NCI-H146 treated with DMSO at 0.1 percent for 48 hours (cell line): ENCODE results near the gene CST9L.

ENCODE experiments used
- DNase-seq: peaks from one replicate; lab custom pipeline; 2025; ENCODE audit not compliant: unreplicated experiment; lab: John Stamatoyannopoulos, UW

Gene CST9L

DNA sequence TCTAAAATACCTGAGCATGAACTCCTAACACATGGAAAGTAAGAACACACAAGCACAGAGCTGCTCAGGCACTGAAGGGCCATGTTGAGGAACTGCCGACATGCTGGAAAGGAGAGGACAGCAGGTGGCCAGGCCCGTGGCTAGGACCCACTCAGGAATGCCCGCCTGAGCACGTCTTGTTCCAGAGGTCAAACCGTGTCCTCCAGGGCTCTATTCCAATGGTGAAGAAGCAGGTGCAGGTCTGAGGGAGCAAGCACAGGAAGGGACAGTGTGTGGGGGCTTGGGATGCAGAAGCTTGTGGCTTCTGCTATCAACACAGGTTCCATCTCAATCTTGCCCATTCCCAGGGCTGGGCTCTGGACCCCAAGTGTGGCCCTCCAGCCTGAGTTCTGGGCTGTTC lies 20.7 kb downstream of the CST9L start:
- no peak for DNase-seq

DNA sequence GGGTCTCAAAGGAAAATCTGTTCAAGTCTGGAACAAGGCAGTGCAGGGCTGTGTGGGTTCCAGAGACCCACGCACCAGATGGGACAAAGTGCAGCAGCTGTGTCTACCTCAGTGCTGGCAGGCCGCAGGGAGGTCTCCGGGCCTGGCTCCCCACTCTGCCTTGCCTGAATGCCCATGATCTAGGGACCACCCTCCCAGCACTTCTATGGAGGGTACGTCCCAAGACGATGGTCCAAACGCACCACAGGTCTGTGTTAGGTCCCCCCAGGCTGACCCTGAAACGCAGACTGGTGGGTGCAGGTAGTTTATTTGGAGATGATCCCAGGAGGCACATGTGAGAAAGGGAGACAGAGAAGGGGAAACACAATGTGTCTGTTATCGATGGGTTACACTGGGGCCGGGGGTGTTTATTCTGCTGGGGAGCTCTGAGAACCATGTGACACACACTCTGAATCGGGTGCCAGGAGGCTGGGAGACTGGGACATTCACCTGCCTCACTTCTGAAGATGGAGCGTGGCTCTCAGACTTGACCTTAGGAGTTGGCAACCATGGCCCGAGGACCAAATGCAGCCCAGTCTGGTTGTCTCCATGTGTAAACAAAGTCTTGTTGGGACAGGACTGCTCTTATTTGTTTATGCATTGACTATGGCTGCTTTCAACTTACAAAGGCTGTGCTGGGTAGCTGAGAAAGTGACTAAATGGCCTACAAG lies 21.7 kb downstream of the CST9L start:
- DNase-seq, result no peak

DNA sequence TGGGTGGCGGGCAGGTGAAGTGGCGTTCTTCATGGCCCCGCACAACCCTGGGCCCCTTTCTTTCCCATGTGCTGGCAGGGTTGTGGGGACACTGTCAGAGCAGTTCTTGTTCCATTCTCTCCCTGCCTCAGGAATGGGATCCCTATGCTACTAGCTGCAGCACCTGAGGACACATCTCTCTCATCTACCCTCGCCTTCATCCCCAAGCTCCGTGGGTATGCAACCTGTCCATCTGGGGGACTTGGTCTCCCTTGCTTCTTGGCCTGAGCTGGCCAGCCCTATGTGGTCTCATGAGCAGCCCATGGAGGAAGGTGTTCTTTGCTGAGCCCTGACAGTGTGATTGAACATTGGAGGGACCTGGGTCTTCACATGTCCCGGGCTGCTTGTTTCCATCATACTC lies 24.2 kb downstream of the CST9L start:
- DNase-seq, result no peak

DNA sequence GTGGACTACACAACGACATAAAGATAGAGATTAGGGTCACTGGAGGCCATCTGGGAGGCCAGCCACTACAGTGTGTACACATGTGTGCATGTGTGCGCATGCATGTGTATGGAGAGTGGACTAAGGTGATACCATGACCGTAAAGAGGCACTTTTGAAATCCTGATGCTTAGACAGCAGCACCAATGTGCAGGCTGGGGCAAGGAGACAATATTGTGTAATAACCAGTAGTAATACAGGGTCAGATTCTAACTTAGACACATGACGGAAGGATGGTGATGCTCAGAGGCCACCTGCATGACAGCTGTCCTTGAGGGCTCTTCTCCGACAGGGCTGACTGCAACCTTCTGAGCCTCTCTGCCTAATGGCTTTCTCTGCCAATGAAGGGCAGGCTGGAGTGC lies 25.5 kb downstream of the CST9L start:
- DNase-seq, result no peak

DNA sequence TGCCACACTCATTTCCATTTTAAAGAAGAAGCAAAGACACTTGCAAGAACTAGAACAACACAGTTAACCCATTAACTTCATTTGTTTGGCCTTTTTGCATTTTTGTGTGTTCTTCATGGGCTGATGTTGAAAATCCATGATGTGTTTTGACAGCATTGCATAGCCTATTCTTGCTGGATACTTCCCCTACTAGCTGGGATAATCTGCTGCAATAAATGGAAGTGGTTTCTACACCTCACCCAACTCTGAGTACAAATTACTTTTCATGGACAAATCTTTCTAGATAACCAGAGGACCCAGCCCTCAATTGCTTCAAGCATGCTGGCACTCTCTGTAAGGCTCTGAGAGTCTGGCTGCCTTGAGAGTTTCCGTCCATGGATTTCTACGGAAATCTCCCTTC lies 26.5 kb downstream of the CST9L start:
- DNase-seq, result no peak

DNA sequence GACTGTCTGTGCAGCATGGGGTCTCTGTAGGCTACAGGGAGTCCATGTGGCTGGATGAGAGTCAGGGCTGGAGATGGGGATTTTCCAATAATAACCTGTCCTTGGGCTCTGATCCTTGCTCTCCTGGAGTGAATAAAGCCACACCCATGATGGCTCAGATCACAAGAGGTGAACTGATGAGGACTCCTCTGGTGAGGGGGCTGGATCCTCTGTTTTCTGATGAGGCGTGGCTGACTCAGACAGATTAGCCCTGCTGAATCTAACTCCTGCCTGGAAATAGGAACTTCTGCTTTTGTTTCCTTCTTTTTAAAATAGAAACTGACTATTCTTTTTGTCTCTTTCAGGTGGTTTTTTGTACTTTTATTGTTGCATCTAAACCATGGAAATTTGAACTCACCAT lies 27.0 kb downstream of the CST9L start:
- DNase-seq, result no peak

DNA sequence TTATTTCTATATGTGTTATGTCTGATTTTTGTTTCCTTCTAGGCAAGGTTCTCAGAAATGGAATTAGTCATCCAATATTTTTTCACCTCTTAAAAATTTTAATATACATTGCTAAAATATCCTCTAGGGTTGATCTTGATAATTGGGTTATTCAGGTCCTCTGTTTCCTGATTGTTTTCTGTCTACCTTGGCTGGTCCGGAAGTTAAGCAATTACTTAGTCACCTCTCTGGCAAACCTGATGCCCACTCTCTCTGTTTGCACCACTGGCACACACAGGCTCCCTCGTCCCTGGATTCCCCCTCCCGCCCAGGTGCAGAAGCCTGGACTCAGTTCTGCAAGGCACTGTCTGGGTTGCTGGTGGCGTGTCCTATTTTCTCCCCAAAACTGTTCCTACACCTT lies 27.7 kb downstream of the CST9L start:
- no peak for DNase-seq

DNA sequence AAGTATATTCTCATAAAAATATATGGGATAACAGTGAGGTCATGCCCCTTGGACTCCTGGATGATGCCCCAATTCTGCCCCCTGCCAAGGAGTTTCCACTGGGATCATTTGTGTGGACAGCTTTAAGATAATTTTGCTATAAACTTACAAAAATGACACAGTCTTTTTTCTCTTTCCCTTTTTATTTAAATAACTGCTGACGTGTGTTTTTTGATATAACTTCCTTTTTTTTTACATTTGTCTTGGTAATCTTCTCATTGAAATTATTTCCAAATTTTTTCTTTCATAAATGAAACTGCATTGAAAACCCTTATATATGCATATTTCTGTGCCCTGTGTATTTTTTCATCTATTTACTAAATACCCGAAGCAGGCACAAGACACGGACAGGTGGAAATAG lies 31.3 kb downstream of the CST9L start:
- no peak for DNase-seq

DNA sequence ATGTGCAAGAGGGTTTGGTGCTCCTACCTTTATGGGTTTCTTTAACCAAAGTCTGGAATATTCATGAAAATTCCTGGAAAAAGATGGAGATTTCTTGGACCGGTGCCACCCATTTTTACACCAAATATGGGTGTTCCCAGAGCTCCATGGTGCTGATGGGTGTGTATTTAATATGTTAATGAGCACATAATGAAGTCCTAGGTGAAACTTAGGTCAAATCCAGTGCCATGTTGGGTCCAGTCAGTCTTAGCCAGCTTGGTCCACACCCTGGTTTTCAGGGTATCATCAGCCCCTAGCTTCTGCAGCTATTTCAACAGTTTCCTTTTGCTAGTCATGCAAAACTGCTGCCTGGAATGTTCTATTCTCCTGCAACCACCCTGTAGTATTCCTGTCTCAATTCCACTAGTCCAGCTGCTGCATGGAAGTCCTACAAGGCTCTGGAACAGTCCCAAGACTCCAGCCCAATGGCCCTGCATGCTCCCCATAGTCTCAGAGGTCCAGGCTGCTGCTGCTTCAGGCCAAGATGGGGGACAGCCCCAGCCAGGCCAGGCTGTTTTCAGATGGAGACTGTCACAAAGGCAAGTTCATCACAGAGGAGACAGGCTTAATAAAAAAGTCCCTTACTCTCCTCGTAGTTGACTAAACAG lies 31.8 kb downstream of the CST9L start:
- DNase-seq, result no peak

DNA sequence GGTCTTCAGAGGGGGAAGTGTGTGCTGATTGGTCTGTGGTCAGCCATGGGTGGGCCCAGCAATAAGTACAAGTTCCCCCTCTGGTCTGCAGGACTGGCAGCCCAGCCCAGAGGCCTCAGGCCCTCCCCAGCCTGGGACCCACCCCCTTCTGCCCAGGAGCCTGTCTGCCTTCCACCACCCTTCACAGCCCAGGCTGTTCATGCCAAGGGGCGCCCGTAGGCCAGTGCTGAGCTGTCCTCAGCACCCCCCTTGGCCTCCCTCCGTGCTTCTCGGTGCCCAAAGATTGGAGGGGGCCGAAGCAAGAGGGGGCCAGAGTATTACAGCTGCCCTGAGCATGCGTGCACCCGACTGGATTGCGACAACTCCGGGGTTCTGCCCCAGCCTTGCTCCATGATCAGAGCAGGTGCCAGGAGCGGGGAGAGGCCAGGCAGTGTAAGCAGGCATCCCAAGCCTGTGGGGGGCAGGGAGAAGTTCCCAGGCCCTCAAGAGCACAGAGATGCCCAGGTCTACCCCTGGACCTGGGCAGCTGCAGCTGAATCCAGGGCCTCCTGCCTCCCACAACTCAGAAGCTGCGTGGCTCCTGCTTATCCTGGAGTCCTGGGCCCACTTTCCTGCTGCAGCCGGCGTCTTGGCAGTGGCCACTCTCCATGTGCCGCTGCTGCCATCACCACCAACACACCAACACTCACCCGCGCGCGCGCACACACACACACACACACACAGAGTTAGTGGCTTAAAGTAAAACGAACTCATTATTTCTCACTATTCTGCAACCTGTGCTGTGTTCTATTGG lies 33.3 kb downstream of the CST9L start:
- no peak for DNase-seq

DNA sequence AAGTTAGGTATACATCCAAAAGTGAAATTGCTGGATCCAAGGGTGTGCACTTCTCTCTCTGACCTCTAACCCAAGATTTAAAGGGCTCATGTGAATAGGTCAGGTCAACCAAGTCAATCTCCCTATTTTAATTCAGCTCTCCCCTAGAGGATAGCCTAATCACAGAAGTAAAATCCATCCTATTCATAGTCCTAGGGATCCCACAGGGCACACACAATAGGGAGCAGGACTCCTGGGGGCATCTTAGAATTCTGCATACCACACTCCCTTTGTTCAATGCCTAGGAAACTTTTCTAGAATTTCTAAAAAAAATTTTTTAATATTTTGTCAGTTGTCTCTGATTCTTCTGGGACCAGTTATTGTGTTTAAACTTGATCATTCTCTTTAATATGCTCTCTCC lies 35.1 kb downstream of the CST9L start:
- no peak for DNase-seq

DNA sequence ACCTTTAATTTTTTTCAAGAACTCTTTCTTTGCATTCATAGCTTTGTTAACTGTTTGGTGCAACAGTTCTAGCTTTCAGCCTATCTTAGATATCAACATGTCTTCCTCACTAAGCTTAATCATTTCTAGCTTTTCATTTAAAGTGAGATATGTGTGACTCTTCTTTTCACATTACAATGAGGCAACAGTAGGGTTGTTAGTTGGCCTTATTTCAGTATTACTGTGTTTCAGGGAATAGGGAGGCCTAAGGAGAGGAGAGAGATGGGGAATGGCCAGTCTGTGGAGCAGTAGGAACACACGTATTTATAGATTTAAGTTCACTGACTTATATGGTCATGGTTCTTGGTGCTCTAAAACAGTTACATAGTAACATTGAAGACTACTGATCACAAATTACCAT lies 35.8 kb downstream of the CST9L start:
- DNase-seq, result no peak

DNA sequence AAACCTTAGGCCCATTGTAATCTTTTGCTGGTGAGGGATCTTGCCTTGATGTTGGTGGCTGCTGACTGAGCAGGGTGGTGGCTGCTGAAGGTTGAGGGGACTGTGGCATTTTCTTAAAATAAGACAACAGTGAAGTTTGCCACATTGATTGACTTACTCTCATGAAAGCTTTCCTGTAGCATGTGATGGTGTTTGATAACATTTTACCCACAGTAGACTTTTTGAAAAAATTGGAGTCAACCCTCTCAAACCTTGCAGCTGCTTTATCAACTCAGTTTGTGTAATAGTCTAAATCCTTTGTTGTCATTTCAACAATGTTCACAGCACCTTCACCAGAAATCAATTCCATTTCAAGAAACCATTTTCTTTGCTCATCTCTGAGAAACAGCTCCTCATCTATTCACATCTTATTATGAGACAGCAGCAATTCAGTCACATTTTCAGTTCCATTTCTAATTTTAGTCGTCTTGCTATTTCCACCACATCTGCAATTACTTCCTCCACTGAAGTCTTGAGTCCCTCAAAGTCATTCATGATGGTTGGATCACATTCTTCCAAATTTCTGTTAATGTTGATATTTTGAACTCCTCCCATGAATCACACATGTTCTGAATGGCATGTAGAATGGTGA lies 37.2 kb downstream of the CST9L start:
- no peak for DNase-seq

DNA sequence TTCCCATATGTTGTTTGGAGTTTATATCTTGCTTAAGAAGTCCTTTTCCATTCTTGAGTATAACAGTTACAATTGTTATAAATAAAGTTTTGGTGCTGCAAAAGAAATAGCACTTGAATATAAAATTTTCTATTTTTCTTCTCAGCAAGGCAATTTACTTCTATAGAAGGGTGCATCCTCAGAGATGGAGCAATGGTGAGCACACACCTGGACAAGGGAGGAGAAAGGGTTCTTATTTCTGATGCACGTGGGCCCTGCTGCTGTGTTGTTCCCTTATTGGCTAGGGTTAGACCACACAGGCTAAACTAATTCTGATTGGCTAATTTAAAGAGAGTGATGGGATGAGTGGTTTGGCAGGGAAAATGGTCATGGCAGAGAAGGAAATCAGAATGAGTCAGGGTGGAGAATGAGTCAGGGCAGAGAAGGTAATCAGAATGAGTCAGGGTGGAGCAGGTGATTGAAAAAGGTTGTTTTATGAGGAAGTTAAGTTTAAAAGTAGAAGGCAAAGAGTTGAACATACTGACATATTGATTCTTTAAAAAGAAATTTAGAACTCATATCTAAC lies 39.3 kb downstream of the CST9L start:
- DNase-seq, result no peak

DNA sequence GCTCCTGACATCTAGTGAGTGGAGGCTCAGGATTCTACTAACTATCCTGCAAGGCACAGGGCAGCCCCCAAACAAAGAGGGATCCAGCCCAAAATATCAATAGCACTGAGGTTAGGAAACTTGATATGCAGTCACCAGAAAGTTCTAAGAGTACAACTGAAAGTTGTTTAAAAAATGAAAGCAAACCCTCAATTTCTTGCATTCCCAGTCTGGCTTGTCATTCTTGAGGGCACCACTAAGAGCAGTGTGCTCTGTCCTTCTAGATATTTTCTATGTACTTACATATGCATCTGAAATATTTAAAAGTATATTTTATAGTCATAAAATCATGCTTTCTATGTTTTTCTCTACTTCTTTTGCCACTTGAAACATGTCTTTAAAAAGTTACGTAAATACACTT lies 41.4 kb downstream of the CST9L start:
- DNase-seq, result no peak

DNA sequence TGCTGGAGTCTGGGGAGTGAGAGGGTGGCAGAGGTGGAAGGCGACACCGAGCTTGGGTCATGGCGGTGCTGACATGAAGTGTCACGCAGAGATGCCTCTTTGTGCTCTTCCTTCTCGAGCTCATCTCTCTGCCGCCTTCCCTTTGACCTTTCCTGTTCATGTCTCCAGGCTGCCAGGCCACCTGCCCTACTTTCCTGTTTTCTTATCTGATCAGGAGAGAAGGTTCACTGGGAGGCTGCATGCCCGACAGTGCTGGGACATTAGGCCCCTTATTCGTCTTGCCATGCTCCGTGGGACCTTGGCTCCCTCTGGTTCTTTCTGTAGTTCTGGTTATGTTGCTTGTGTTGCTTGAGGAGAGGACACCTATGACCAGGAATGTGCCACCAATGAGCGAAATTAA lies 44.1 kb downstream of the CST9L start:
- DNase-seq, result no peak

DNA sequence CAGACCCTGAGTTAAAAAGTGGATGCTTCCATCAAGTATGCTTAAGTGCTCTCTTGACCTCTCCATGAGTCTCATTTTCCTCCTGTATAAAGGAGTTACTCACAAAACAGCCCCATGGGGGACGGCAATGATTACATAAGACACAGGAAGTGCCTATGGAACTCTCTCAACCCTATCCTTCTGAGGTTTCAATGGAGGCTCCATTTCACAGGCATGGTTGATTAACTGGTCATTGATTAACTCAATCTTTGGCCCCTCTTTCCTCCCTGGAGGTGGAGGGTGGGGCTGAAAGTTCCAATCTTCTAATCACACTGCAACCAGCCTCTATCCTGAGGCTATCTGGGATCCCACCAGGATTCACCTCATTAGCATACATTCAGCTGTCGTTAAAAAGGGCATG lies 48.1 kb downstream of the CST9L start:
- DNase-seq, result no peak

DNA sequence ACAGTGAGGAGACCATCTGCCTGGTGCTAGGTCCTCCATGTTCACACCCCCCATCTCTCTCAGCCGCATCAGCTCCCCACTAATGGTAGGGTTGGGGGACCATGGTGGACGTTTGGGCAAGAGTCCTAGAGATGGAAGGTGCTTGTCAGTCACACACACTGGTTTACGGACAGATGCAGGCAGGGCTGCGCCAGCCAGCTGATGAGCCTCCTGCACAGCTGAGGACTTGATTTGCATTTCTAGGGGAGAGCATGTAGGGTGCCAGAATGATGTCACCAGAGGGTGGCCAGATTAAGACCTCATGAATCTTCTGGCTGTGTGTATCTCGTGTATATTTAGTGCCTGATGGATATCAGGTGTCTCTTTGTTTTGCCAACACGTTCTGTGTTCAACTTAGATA lies 48.7 kb downstream of the CST9L start:
- no peak for DNase-seq

DNA sequence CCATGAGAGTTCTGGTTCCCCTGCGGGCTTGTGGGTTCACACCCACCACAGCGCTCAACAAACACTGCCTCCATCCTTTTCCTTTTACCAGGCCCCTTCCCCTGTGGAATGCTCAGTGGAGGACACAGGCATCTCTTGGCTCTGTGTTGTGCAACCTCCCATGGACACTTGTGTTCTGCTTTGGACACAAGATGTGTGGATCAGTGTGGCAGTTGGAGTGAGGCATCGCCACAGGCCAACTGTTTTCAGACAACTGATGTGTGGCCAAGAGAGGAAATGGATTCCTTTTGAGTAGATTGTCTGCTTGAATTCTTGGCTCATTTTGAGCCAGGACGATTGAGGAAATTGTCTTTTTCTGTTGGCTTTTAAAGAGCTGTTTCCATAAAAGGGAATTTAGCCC lies 50.6 kb downstream of the CST9L start:
- DNase-seq, result no peak

DNA sequence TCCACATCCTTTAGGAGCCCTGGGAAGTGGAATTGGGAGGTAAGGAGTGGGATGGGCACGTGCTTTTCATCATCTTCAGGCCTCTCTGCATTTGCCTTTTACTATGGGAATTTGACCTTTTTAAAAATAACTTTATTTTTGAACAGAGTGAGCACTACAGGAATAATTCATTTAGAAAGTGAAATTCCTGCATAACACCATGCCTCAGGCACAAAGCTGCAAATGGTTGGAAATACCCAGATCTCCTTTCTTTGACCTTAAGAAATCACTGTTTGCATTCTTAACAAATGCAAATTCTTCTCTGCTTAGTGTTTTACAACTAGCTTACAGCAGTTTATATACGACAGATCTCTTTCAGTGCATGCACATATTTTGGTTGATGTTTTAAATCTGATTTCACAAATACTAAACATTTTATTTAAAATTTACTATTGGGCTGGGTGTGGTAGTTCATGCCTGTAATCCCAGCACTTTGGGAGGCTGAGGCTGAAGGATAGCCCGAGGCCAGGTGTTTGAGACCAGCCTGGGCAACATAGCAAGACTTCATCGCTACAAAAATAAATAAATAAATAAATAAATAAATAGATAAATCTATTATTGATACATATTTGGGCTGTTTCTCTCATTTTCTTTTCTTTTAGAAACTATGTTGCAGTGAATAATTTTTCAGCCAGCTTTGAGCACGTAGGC lies 52.9 kb downstream of the CST9L start:
- DNase-seq, result no peak

DNA sequence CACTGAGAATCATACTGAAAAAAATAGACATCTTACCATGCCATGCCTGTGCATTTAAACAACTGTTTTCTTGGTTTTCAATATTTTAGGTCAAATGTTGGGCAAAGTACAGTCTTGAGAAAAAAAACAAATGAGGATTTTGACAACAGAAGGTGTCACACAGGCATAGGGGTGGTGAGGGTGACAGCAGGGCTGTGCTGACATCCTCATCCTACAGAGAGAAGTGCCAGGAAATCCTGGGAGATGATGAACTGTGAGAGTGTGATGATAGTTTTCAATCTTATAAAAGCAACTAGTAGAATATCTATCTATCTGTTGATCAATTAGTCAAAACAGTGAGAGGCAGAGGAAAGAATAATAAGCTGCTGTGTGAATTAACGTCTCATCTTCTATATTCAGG lies 53.4 kb downstream of the CST9L start:
- DNase-seq, result no peak
